ENCODE results near the gene WNT7B.
A peak's percentile ranks its signal among the peaks of the same experiment; 100 is the strongest.

WNT7B gene

DNA sequence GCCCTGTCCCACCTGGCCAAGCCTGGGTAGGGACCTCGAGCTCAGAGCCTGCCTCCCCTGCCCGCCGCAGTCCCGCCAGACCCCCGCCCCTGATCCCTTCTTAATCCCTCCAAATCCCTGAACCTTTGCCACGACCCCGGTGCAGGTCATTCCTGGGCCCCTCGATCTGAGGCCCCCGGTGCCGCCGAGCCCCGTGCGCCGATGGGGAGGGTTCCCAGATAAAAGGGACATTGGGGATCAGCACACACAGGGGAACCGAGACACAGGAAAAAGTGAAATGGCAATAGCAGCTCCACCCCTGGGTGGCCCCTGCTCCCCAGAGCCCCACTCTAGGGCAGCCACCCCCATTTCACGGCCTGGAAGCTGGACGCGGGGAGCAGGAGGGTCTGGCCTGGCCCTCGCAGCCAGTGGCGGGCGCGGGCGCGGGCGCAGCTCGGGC is 1.3 kb upstream of the WNT7B start:
- DNase-seq, result no peak
- in situ Hi-C loops (cut with MboI; ENCODE audit: low pct_unique_long_range_greater_than_20kb, low sequenced_read_pairs), result no loop called here

DNA sequence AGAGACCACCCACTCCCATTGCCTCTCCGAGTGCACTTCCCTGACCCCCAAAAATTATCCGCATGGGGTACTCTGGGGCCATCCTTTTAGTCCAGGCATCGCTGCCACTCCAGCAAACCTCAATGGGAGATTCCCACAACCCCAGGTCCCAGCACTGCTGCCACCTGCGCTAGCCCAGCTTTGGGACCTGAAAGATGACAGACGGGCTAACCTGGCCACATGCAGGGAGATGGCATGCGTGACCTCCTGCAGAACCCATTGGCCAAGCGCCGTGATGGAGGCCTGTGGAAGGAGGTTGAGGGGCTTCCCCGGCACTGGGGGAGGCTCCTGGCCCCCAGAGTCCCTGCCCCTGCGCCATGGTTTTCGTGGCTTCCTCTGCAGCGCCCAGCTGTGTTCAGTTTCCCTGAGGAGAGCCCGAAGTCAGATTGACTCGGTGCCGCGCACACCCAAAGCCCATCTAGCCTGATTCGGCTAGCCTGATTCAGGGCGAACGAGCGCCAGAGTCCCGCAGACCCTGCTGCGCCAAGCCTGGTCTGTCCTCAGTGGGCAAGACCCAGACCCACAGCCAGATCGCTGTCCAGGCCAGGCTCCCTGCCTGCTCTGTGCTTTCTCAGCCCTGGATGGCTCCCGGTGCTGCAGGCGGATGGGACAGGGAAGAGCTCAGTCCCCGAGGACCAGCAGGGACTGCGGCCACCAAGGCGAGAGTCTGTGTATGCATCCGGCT is 751 bp upstream of the WNT7B start:
- in situ Hi-C loops (cut with MboI; ENCODE audit: low pct_unique_long_range_greater_than_20kb, low sequenced_read_pairs), result no loop called here
- no peak for DNase-seq

DNA sequence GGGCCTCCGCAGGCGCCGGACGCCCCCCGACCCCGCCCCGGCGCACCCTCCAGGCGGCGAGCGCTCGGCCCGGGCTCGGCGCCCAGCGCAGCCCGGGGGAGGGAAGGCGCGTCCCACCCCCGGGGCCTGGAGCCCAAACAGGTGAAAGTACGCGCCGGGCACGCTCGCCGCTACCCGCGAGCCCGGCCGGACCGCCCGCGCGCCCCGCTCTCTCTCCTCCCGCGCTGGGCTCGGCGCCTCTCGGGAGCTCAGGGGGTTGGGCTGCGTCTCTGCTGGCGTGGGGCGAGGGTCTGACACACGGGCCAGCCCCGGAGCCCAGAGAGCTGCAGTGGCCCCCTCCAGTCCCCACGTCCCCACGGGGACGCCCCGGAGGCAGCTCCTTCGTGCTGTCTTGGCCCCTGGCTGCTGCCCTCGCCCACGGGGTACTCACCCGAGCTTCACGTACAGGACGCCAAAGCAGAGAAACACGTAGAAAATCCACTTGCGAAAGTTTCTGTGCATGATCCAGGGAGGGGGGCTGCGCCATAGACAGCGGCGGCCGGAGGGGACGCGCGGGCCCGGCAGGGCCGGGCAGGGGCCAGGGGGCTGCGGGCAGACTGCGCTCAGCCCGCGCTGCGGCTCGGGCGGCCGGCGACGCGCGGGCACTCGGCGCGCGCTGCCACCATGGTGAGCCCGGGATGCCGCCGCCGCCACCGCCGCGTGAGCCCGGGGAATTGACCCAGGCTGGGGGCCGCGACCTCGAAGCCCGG is 534 bp downstream of the WNT7B start:
- DNase-seq, result no peak
- in situ Hi-C loops (cut with MboI; ENCODE audit: low pct_unique_long_range_greater_than_20kb, low sequenced_read_pairs), result no loop called here

DNA sequence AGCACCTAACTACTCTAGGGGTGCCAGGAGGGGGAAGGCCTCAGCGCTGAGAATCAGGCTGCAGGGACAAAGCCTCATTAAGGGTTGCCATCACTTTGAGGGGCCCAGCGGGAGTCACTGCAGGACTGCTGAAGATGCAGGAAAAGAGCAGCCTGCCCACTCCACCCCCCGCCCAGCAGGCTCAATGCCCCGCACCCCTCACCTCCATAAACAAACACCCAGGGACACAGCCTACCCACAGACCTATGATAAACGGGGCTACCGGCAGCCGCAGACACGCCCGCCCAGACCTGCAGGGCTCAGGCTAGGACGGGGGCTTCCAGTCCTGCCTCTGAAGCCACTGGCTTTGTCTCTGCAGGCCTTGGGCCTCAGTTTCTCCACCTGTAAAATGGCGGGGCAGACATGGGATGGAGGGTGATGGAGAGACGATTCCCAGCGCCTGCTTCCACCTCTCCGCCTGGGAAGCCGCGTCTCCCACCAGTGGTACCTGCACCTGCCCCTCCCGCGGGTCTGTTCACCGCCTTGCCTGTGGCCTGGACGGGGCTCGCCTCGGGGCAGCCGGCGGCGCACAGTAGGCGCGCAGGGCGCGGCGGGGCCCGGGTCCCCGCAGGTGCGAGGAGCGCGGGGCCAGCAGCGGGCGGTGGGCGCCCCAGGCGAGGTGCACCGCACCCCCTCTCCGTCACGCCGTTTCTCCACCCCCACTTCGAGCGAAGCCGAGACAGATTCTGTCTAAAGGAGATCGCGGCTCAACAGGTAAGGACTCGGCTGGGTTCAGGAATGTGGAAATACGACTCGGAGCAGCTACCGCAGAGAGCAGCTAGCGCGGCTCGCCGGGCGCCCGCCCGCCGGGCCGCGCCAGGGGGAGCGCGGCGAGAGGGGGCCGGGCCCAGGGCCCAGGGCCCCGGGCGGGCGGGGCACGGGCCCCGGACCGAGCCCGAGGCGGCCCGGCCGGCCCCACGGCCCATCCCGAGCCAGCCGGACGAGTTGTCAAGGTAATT is 1.5 kb downstream of the WNT7B start:
- in situ Hi-C loops (cut with MboI; ENCODE audit: low pct_unique_long_range_greater_than_20kb, low sequenced_read_pairs), result no loop called here

DNA sequence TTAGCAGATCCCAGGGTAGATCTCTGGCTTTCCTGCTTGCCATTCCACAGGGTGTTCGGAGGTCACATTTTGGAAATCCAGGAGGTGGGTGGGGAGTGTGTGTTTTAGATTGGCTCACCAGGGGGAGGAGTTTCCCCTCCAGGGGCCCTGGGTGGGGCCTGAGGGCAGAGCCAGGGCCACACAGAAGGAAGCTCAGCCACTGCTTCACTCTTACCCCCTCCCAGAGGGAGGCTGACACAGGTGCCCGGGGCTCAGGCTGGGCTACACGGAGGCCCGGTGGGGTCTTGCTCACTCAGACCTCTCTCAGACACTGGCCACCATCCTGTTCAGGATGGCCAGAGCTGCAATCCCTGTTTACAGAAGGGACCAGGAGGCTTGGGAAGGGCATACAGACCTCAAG is 2.5 kb downstream of the WNT7B start:
- no peak for DNase-seq

More for the DNA sequence above, 1.5 kb downstream of the WNT7B start:
- DNase-seq, result no peak

DNA sequence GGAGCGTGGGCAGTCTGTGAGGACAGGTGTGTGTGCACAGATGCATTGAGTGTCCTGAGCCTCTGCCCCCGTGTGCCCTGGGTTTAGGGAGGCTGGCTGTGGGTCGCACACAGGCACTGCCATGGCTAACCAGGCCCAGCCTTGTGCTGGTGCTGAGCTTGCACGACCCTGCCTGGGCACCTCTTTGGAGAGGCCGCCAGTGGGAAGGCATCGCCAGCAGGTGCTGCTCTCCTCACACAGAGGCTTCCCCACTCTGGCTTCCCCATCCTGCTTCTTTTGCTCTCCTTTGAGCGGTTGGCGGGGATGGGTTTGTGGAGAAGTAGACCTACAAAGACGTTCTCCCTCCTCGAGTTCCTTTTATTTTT is 4.1 kb downstream of the WNT7B start:
- in situ Hi-C loops (cut with MboI; ENCODE audit: low pct_unique_long_range_greater_than_20kb, low sequenced_read_pairs), result loop anchor here (25.0 kb wide), 1 partner anchor 111 kb away; no protein-coding TSS in a partner anchor
- no peak for DNase-seq

More for the DNA sequence above, 2.5 kb downstream of the WNT7B start:
- in situ Hi-C loops (cut with MboI; ENCODE audit: low pct_unique_long_range_greater_than_20kb, low sequenced_read_pairs), result loop anchor here (25.0 kb wide), 1 partner anchor 112 kb away; no protein-coding TSS in a partner anchor

DNA sequence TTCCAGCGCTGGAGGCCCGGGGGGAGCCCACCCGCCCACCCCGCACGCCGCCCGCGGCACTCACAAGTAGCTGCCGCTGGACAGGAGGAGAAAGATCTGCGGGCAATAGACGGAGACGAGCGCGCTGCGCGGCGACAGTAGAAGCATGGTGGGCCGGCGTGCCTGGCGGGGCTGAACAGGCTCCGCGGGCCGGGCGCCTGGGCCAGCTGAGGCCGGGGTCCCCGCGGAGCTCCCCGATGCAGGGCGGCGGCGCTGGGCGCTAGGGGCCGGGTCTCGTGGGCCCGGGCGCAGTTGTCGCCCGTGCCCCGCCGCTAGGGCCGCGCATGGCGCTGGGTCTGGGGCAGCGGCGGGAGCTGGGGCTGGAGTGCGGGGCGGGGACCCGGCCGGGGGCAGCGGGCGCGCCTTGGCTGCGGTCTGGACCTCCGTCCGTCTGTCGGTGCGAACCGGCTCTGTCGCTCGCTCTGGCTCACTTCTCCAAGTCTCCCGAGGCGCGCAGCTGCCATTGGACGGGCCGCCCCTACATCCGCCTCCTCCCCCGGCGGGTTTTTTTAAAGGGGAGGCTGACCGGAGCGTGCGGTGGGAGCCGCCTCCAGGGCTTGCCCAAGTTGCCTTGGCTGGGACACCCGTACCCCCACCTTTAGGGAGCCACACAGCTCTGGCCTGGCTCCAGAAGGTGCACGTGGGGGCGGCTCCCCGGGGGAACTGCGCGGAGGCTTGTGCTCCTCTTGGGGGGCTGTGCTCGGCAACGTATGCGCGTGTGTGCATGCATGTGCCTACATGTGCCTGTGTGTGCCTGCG is 4.7 kb downstream of the WNT7B start:
- in situ Hi-C loops (cut with MboI; ENCODE audit: low pct_unique_long_range_greater_than_20kb, low sequenced_read_pairs), result loop anchor here (25.0 kb wide), 1 partner anchor 110 kb away; no protein-coding TSS in a partner anchor
- DNase-seq, result no peak

DNA sequence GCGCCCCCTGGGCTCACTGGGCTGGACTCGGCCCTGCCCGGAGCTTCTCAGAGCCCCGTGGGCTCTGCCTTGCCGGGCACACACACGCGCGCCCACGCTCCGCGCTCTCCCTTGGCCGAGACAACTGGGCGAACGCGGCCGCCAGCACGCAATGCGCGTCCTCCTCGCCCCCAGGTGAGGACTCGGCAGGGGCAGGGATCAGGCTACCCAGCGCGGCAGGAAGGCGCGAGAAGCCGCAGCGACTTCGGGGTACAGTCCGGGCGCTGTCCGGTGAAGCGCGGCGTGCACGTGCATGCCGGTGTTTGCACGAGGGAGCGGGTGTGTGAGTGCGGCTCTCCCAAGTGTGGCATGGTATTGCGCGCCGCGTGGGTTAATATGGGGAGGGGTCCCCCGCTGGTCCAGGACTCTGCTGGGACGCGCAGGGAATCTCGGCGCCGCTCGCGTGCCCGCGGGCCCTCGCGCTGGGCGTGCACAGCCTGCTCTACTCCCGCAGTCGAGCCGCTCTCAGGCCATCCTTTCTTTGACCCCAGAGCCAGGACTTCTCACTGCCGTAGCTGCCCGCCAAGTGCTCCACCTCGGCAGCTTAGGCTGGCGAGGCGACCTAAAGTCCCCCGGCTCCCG is 5.4 kb downstream of the WNT7B start:
- DNase-seq, result no peak
- in situ Hi-C loops (cut with MboI; ENCODE audit: low pct_unique_long_range_greater_than_20kb, low sequenced_read_pairs), result loop anchor here (25.0 kb wide), 1 partner anchor 109 kb away; no protein-coding TSS in a partner anchor

DNA sequence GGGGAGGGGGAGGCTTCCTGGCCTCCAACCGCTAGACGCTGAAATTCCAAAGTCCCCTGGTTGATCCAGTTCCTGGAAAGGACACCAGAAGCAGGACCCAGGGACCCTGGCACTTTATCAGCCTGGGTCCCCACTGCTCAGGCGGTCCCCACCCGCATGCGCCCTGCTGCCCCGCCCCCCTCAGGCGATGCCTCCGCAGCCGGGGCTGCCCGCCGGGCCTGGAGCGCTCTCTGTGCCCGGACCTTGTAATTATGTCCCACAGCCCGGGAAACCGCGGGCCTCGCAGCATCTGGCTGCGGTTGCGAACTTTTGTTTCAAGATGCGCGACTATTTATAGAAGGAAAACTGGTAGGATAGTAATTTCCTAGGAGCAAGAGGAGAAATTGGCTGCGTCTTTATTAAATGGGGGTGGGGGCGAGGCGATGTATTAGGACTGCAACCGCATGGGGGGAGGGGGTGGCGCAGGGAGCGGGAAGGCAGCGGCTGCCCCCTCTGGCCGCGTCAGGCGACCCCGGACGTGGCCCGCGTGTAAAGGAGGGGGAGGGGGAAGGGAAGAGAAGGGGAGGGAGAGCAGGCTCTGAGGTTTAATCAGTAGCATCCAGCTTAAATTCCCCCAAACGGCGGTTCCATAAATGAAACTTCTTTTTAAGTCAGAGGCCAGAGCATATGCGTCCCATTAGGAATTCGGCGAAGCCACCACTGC is 6.1 kb downstream of the WNT7B start:
- in situ Hi-C loops (cut with MboI; ENCODE audit: low pct_unique_long_range_greater_than_20kb, low sequenced_read_pairs), result loop anchor here (25.0 kb wide), 1 partner anchor 109 kb away; no protein-coding TSS in a partner anchor
- DNase-seq, result peak; percentile 23

DNA sequence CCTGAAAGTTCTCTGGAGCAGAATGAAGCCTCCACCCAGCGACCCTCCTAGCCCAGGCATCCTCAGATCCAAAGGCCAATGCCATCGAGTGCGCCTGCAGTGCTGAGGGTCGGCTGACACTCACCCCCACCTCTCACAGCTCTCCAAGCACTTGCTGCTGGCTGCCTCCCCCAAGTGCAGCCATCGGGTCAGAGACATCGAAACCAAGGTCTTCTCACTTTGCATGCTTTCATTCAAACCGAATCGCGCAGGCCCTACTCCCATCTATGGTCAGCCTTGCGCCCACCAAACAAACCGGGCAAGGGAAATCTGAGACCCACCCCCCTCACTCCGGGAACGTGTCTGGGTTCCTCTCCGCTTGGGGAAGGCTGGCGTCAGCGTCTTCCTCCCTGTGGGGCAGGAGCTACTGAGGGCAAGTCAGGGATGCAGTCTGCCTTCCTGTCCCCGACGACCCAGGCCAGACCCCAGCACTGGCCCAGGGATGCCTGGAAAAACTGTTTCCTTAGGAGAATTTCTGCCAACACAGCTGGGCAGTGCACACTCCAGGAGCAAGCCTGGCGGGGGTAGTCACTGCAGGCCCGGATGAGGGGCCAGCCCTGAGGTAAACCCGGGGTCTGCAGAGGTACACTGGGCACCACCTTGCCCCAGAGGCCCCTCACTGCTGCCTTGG is 7.0 kb downstream of the WNT7B start:
- DNase-seq, result no peak
- in situ Hi-C loops (cut with MboI; ENCODE audit: low pct_unique_long_range_greater_than_20kb, low sequenced_read_pairs), result loop anchor here (10.0 to 25.0 kb wide), 2 partner anchors 108 to 395 kb away; no protein-coding TSS in a partner anchor

DNA sequence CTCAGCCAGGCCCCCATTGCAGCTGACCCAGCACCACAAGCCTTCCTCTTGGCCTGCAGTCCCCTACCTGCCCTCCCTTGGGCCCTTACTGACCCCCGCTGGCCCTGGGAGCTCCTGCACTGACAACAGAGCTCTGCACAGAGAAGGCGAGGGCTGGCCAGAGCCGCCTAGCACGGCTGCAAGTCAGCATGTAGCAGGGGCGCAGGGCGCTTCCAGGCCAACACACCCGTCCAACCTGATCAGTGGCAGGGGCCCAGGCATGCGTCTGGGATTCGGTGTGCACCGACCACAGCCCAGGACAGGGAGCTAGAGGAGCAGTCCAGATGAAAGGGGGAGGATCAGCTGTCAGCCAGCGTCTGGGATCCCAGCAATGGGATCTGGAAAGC is 7.6 kb downstream of the WNT7B start:
- DNase-seq, result no peak
- in situ Hi-C loops (cut with MboI; ENCODE audit: low pct_unique_long_range_greater_than_20kb, low sequenced_read_pairs), result loop anchor here (10.0 to 25.0 kb wide), 2 partner anchors 107 to 395 kb away; no protein-coding TSS in a partner anchor

DNA sequence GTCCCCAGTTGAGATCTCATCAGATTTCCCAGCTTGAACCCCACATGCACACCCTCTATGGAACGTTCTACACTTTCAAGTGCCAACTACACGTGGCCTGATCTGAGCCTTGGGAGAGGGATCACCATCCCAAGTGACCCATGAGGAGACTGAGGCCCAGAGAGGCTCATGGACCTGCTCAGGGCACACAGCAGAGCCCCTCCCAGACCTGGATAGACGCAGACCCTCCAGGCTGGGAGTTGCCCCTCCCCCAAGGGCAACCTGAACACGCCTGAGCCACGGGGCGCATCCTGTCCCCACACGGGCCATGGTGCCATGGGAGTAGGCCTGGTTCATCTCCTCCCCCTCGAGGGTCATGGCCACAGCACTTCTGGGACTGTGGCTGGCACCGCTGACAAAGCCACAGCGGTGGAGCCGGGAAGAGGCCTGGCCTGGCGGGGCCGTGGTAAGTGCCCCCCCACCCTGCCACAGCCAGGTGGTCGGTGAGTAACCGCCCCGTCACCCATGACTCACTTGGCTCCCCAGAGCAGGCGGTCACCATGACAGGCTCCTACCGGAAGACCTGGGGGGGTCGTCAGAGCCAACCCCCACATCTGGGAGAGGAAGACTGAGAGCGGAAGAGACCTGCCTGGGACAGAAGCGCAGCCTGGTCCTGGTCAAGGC is 8.1 kb downstream of the WNT7B start:
- in situ Hi-C loops (cut with MboI; ENCODE audit: low pct_unique_long_range_greater_than_20kb, low sequenced_read_pairs), result loop anchor here (10.0 to 25.0 kb wide), 2 partner anchors 107 to 394 kb away; no protein-coding TSS in a partner anchor
- DNase-seq, result no peak

DNA sequence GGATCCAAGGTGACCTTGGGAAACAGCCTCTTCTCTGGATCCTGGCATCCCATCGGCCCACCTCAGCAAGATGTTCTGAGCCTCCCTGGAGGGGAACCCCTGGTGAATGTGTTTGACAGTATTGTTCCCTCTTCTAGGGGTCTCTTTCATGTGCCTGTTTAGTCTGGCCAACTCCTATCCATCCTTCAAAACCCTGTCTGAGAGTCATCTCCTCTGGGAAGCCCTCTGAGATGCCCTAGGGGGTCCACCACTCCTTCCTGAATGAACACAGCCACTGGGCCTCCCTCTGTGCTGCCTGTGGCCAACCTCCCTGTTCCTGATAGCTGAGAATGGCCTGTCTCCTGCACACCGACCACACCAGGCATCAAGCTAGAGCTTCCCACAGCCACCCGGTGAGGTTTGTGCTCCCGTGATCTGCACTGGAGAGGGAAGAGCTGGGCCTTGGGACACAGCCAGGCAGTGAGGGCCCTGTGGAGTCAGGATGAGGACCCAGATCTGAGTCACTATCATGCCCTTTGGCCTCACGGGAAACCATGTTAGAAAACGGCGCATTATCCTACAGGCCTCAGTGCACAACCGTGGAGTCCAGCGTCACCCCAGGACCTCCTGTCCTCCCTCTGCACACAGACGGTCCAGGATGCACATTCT is 8.8 kb downstream of the WNT7B start:
- DNase-seq, result no peak
- in situ Hi-C loops (cut with MboI; ENCODE audit: low pct_unique_long_range_greater_than_20kb, low sequenced_read_pairs), result loop anchor here (10.0 to 25.0 kb wide), 2 partner anchors 106 to 393 kb away; no protein-coding TSS in a partner anchor

DNA sequence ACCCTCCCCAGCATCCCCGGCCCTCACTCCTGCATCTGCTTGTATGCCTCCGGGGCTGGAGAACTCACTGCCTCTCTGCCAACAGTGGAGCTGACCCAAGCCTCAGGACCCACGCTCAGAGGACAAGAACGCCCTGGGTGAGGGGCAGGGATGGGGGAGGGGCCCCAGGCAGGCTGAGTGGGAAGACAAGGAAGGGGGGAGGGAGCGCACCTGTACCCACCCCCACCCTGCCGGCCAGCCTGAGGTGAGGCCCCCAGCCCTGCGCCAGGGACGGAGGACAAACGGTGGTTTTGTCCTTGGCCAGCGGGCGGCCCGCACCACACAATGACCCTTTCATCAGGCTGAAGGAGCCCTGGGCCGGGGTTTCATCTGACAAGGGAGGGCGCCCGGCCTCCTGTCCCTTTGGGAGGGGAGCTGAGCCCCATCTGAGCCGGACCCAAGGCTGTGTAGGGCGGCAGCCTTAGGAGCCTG is 10.0 kb downstream of the WNT7B start:
- in situ Hi-C loops (cut with MboI; ENCODE audit: low pct_unique_long_range_greater_than_20kb, low sequenced_read_pairs), result loop anchor here (10.0 to 25.0 kb wide), 2 partner anchors 105 to 392 kb away; no protein-coding TSS in a partner anchor

DNA sequence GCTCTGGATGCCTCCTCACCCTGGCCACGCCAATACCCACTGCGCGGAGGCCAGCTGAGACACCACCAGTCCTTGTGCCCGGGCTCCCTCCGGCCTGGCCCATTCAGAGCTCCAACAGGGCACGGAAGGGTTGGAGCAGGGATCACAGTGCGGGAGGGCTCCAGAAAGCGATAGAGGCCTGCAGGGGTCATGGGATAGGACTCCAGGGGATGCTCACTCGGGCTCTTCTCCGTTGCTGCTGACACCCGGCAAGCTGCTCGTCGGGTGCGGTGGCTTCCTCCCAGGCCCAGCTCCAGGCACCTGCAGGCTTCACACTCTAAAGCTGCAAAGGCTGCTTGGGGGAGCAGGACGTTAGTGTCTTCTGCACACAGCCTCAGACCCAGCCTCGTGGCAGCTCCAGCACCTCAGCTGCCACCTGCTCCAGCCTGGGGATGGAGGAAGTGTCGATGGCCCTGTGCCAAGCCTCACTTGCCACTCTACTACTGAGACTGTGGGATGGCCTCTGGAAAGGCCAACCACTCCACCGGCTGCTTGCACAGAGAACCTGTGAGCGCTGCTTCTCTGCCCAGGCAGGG is 10.6 kb downstream of the WNT7B start:
- DNase-seq, result no peak
- in situ Hi-C loops (cut with MboI; ENCODE audit: low pct_unique_long_range_greater_than_20kb, low sequenced_read_pairs), result loop anchor here (10.0 to 25.0 kb wide), 2 partner anchors 104 to 392 kb away; no protein-coding TSS in a partner anchor

More for the DNA sequence above, 10.0 kb downstream of the WNT7B start:
- no peak for DNase-seq
